ENCODE data around the gene CORO7. TPM values are rescaled to one million over a fixed set of nuclear protein-coding genes. Genes with fewer than 3 reads are reported as not detected.

CORO7 gene
- total RNA-seq, 1 experiment from 2014 or later: 16.5 TPM

DNA sequence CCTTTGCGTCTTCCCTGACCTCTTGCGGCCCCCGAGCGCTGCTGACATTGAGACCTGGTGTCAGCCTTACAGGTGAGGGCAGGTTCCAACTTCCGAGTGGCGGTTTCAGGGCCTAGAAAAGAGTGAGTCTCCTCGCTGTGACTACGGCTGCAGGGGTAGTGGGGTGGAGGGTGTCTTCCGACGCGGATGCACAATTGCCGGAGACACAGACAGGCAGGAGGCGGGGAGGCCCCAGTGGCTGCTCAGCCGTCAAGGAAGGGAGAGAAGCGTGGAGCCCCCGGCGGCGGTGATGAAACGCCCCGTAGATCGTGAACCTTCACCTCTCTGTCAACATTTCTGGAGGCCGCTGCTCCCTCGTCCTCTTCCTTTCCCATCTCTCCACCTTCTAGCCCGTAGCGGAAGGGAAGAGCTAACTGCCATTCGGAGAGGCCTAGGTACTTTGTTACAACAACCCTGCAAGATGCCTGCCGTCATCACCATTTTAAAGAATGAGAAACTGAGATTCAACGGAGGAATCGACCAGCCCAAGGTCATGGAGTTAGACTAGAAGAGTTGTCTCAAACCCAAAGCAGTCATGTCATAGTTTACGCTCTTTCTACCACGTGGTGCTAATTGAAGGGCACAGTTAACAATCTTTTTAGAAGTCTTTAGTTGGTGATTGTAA, 9.8 kb upstream of the CORO7 start:
- no peak for DNase-seq (ENCODE audit: low spot score)

DNA sequence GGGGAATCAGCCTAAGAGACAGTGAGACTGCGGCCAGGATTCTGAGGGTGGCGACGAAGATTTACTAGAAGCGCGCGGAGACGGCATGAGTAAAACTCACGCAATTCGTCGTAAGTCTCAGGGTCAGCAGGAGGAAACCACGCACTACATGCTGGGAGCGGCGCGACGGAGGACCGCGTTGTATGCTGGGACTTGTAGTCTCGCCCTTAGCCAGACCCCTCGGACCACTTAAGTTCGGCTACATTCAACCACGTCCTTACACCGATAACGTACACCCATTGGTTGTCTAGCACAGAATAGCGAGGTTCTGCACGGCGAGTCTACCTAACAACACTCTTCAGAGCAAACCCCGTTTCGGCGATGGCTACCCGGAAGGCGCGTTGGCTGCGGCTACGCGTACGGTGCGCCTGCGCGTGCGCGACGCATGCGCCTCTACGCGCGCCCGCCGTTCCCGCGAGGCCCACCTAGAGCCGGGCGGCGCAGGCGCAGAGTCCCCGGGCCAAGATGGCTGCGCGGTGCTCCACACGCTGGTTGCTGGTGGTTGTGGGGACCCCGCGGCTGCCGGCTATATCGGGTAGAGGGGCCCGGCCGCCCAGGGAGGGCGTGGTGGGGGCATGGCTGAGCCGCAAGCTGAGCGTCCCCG, 9.1 kb upstream of the CORO7 start, which contains the start of gene DNAJA3:
DNAJA3 (plus strand) TSS at position 491 of the 643 bp plus-strand sequence; CDS start at position 505, 14 bp downstream.
- peak; percentile 96 for DNase-seq (ENCODE audit: low spot score)

DNA sequence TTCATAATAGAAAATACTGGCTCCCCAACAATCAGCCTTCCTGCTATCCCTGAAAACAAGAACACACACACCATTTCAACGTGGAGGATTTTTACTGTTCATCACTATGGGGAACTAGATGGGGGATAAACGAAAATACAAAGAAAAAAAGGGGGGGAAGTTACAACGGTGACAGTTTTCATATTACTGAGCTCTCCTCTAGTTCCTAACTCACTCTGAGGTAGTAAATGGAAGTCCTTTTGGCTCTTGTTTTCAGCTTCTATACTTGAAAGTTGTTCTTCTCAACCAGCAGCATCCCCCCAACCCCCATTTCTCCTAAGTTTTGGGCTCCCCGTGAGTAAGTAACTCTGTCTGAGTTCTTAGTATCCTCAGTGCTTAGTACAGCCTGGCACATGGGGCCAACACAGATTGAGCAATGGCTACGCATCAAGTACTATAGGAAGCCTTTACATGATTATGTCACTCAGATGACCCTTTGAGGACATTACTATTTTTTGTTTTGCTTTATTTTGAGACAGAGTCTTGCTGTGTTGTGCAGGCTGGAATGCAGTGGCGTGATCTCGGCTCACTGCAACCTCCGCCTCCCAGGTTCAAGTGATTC, 4.2 kb upstream of the CORO7 start:
- DNase-seq (ENCODE audit: low spot score): no peak

DNA sequence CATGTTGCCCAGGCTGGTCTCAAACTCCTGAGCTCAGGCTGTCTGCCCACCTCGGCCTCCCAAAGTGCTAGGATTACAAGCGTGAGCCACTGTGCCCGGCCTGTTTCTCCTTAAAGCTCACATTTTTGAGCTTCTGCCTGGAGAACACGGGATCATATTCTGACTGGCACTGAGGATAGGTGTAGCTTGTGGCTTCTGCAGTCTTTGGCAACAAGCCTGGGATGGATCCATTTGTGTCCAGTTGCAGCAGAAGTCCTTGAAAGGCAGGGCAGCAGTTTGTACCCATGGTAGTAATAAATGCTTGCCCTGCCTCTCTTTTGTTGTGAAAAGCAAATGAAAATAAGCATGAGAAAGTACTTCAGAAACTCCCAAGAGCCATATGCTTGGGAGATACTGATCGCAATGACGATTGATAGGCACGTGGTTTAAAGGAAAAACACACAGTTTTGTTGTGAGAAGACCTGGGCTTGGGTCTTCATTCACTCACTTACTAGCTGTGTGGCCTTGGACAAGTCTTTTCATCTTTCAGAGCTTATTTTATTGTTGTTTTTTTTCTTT, 3.1 kb upstream of the CORO7 start:
- DNase-seq (ENCODE audit: low spot score): no peak

DNA sequence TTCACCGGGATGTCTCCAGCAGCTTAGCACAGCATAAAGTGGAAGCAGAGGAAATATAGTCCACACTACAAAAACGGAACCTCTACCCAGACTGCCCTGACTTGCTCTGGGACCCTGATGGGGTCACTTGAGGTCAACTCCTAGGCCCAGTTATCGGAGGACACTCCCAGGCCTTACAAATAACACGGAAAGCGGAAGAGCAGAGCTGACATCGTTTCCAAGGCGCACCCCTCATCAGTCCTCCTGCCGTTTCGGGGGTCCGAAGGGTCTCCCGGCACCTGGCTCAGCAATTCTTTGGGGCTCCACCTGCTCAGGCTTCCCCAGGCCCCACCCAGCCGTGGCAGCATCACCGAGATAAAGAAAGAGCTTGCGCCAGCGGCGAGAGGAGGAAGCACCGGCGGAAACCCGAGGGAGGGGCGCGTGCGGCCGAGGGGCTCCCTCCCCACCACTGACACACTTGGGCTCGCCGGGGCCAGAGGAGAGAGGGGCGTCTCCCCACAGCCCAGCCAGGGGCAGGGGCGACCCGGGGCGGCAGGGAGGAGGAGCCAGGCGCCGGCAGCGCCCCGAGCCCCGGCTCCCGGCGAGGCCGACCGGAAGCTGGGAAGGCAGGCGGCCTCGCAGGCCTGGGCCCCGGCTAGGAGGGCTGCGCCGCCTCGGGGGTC, 727 bp downstream of the CORO7 start:
- DNase-seq (ENCODE audit: low spot score): no peak

DNA sequence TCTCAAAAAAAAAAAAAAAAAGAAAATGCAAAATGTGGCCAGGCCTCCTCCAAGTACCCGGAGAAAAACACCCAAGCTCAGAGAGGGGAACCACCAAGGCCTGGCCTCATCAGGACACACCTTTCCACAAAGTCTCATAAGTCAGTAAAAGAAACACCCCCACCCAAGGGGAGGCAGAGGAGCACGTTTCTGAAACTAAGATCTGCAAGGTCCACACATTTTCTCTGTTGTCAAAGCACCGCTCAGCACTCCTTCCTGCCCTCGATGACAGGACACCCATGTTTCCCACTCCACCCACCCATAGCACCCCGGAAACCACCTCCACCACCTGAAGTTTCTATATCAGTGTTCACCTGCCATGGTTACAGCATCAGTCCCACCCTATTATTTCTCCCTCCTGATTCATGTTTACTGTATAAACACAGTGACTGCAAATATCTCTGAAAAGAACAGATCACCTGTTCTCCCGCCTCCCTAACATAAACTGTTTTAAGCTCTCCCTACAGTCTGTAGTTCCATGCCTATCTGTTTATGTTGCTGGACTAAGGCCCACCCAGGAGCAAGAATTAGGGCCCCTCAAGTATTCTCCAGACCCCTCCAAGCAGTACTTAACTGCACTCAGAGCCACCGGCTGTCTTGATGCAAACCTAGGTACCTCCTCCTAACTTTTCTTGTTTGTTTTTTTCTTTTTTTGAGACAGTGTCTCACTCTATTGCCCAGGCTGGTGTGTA, 2.0 kb downstream of the CORO7 start:
- DNase-seq (ENCODE audit: low spot score): no peak

DNA sequence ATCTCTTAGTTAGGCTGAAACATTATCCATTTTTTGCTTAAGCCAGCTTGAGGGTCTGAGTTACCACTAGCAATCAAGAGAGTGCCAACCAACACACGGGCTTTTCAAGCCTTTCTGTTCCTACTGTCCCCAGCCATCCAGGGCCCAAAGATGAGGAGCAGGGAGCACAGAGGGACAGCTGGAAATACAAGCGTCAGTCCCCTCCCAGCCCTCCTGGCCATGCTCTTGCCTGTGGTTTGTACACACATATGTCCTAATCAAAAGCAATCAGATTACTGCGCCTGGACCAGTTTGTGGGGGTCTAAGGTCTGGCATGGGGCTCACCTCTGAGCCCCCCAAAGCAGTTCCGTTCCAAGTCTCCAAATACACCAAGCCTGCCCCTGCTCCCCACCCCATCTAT, 3.5 kb downstream of the CORO7 start:
- no peak for DNase-seq (ENCODE audit: low spot score)

DNA sequence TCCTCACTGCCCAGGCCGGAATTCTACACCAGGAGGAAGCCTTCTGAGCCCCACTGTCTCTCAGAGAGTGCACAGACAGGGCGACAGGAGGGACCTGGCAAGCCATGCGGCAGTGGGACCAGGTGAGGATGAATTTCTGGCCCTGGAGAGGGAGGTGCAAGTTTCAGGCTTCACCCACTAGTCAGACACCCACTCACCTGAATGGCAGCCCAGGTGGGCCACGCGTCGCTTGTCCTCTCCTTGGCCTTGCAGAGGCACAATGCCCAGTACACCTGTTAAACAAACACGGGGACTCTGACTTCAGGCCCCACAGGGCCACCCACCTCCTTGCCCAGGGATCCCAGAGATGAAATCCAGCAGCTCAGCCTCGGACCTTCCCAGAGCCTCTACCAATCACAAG, 4.2 kb downstream of the CORO7 start:
- no peak for DNase-seq (ENCODE audit: low spot score)

DNA sequence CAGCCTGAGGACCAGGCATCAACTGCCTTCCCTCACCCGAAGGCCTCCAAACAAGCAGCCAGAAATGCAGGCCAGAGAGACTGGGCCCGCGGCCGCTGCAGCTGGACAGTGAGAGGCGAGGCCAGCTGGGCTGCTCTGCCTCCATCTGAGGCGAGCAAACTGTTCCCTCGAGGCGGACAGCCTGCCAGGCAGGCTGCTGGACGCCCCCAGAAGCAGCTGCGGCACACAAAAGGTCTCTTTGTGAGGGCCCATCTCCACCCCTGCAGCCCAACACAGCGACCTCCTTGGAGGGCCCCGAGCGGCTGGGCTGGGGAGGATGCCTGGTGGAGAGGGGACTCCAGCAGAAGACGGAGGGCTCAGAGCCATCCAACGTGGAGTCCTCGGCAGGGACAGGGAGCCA, 4.7 kb downstream of the CORO7 start:
- no peak for DNase-seq (ENCODE audit: low spot score)

DNA sequence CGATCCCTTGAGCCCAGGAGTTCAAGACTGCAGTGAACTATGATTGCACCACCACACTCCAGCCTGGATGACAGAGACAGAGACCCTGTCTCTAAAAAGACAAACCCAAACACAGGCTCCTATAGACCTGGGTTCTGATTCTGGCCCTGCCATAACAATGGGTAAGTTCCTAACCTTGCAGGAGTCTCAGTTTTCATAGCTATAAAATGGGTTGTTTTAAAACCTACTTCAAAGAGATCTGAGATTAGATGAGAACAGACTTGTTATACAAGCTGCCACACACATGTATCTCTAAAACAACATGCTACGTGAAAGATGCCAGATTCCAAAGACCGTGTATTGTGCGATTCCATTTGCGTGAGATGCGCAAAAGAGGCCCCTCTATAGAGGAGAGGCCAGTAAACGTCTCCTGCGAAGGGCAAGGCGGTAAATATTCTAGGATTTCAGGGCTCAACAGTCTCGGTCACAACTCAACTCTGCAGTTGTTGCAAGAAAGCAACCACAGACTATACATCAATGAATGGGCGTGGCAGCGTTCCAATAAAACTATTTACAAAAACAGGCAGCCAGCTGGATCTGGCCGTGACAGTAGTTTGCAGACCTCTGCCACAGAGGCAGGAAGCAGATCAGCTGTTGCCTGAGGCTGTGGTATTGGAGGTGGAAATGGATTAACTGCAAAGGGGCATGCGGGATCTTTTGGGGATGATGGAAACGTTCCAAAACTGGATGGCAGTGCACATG, 5.9 kb downstream of the CORO7 start:
- DNase-seq (ENCODE audit: low spot score): peak; percentile 91

DNA sequence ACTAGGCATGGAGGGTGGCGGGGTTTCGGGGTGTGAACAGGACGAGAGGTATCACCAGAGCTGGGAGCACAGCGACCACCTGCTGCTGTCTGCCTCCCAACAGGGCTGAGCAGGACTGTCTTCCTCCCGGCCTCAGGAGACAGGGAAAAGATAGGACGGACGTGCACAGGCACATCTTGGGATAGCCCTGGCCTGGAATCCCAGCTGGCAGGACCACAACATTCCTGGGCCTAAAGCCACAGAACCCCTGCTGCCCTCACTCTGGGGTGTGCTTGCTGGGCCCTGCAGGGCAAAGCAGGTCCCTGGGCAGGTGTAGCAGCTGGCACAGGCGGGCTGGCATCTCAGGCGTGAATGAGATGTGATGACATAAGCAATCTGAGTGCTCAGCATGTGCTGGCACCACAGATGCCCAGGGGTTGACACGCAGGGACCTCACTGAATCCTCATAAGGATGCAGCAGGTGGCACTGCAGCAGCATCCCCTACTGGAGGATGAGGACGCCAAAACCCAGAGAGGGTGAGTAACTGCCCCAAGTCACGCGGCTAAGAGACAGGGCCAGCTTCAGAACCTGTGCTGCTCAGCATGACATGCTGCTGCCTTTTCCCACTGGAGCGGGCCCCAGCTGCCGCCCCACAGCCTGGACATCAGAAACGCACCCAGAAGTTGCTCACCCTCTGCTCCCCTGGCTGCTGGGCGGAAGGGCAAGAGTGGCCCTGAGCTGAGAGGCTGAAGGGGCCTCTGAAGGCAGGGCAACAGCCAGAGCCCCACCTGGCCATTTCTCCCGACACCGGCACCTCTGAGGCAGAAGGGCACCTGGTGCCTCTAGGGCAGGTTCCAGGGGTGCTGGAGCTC, 7.1 kb downstream of the CORO7 start:
- peak; percentile 92 for DNase-seq (ENCODE audit: low spot score)

DNA sequence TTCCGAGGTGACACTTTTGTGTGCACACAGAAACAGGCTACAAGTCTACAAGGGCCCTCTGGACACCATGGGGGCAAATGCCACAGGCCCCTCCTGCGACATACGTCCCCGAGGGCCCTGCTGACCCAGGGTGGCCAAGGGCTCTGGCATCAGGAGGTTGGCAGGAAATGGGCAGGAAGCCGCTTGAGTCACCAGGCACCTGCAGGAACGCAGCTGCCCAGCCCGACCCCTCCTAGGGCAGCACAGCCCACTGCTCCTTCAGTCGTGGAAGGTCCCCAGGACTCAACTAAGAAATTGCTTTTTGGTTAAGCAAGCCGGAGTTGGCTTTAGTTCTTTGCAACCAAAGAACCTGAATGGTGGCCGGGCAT, 8.1 kb downstream of the CORO7 start:
- peak; percentile 72 for DNase-seq (ENCODE audit: low spot score)

DNA sequence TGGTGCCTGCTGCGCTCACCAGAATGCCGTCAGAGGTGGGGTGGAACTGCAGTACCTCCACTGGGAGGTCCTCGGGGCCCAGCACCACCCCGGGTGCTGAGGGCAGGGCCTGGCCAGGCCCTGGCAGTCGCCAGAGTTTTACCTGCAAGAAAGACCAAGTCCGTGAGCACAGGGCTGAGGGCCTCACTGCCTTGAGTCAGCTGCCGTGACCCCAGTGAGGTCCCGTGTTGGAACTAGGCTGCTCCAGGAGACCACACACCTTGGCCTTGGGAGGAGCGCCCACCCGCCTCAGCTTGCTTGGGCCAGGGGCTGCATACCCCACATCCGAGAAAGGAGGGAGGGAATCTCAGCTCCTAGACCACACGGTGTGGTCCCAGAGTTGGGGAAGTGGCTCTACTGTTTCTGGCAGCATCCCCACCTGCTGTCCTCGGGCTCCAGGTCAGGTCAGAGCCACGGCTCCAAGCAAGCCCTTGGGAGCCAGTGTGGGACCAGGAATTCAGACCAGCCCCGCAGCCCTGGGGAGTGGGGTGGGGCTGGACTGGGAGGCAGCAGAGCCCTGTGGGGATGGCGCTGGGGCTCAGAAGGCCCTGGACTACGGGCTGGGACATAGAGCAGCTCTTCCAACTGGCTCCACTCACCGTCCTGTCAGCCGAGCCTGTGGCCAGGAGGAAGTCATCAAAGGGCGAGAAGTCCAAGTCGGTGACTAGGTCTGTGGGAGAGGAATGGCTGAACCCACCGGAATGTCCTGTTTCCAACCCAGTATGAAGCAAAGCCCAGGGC, 8.7 kb downstream of the CORO7 start:
- peak; percentile 82 for DNase-seq (ENCODE audit: low spot score)

DNA sequence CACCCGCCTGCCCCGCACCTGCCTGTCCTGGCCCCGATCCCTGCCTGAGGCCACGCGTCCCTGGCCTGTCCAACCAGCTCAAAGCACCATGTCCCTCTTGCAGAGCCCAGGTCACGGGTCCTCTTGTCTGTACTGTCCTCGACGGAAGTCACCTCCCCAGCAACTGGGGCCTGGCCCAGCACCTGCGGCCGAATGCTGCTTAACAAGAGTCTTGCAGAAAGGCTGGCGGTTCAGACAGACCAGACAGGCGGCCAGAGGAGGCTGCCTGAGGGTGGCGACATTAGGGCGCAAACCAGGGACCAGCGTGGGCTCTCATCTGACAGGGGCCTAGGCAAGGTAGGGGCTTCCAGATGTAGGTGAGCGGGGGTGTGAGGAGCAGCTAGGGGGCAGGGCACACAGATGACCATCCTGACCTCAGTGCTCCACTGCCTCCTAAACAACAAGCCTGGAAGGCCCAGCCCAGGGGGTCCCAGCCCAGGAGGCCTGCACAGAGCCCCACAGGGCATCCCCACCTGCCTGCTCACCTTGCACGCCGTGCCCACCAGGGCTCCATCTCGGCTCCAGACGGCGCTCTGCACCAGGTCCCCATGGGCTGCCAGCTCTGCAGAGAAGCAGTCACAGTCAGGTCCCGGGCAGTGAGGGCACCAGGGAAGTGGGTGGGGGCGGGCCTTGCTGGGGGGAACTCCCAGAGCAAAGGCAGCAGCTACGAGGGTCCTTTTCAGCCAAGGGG, 11.3 kb downstream of the CORO7 start:
- DNase-seq (ENCODE audit: low spot score): no peak

DNA sequence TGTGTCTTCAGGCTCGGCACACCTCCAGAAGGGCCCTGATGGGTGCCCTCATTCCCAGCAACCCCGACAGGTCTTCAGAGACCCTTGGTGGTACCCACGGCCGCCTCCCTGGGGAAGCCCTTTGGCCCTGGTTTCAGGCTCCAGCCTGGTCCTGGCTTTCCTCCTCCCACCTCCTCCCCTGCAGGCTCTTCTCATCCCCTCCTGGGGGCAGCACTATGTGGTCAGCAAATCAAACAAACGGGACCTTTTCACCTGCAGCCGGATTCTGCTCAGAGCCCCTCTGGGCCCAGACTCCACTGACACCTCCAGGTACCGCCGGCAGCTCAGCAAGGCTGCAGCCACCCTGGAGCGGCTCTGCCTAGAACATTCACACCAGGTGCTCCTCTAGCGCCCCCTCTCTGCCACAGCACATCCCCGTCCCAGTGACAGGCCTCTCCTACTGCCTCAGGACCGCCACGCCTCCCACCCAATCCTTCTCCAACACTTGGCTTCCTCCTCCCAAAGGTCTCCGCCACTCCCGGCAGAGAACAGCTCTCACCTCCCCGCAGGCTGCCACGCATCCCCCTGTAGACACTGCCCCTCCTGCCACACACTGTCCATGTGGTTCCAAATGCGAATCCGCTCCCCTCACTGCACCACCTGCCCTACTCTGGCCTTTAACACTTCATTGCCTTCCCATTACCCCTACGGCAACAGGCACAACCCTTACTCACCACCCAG, 12.0 kb downstream of the CORO7 start:
- no peak for DNase-seq (ENCODE audit: low spot score)

DNA sequence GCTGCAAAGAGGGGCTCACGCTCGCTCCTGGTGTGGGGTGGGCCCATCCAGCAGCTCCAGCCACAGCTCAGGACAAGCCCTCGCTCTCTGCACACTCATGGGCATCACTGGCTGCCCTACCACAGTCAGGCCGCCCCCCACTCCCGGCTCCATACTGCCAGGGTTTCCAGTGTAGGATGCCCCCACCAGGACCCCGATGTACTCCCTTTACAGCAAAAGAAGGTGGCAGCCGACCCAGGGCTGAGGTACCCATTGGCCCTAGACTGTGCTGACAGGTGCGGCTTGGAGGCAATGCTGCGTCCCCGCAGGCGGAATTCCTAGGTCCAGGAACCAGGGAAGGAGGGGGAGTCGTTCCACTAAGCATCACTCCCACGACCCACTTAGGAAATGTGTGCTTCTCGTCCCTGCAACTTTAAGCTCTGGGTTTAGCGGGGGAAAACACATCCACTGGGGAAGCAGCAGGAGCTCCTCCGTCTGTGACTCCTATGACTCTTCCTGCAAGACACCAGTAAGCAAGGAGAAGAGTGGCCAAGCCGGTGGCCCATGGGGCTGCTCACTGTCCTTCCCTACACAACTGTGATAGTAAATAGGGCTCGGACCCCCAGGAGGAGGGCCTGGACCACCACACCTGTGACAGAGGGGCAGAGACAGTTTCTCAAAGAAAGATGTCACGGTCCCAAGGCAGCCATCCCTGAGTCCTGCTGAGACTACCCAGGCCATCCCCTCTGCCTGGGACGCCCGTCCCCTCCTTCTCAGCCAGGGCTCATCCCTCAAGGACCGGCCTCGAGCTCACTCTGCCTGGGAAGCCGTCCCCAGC, 13.1 kb downstream of the CORO7 start:
- no peak for DNase-seq (ENCODE audit: low spot score)
